Inflammatory macrophage (primary cell): Measurements from ENCODE around the gene KAZN.
"Not testable (repeated sequence)": the region's sequence is repeated elsewhere in the genome, so short reads cannot be mapped to it uniquely, and the experiment has no call there.

Experiments
- DNase-seq, 2 donors: peaks; one replicate each; pipeline ENCODE4 v3.0.0-alpha.2; 2020 to 2022

Gene KAZN

DNA sequence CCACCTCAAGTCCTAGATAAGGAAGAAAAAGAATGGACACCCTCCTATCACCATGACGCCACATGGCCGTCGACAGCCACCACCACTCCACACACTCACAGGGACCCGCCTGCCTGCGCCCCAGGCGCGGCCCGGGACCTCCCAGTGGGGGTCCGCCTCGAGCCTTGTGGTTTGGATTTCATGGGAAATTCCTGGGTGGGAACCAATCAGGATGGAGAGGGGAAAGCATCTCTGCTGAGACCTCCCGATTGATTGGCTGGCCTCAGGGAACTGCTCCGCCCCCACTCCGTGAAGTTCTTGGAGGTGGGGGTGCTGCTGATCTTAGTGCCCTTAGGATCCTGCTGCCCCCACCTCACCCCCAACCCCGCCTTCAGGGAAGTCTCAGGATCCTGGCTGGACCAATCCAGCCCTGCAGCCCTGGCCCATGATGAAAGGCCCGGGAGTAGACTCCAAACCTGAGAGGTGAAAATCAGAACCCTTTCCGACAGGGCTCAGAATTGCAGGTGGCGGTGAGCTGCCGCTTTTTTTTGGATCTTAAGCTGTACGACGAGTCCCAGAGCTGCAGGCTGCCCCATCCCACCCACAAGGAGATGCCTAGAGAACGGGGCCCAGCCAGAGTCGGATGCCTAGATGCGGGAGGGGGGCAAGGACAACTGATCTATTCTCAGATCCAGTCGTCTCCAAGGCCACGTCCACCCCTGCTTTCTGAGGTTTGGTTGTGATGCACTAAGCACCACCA, 526.0 kb downstream of the KAZN start:
- DNase-seq, result no peak

DNA sequence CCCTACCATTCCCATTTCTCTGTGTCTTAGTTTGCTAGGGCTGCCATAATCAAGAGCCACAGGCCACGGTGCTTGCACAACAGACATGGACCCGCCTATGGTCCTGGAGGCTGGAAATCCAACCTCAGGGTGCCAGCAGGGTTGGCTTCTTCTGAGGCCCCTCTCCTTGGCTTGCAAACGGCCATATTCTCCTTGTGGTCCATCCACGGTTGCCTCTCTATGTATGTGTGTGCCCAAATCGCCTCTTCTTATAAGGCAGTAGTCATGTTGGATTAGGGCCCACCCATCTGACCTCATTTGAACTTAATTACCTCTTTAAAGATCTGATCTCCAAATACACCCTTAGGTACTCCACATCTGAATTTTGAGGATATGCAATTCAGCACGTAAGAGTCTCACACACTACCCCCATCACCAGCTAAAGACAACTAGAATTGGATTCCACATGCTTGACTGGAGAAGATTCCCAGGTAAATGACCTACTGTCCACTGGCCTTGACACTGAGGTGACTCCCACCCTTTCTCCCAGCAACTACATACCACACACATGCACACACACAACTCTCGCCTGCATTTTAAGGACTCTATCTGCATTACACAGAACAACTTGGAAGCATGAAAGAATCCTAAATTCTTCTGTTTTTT, 526.7 kb downstream of the KAZN start:
- no peak for DNase-seq

DNA sequence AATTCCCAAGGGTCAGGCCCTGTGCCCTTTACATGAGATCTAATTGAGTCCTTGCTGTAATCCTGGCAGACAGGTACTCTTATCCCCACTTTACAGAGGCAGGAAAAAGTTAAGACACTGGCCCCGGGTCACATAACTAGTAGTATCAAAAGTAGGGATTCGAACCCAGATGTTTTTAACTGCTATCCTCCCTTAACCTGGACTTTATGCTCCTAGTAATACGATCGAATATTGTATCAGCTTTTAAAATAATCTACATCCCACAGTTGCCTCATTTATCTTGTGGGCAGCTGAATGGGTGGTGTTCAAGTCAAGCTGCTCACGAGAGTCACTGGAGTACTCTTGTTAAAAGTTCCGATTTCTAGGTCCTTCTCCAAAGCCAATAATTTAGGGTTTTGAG, 529.6 kb downstream of the KAZN start:
- DNase-seq, result no peak

DNA sequence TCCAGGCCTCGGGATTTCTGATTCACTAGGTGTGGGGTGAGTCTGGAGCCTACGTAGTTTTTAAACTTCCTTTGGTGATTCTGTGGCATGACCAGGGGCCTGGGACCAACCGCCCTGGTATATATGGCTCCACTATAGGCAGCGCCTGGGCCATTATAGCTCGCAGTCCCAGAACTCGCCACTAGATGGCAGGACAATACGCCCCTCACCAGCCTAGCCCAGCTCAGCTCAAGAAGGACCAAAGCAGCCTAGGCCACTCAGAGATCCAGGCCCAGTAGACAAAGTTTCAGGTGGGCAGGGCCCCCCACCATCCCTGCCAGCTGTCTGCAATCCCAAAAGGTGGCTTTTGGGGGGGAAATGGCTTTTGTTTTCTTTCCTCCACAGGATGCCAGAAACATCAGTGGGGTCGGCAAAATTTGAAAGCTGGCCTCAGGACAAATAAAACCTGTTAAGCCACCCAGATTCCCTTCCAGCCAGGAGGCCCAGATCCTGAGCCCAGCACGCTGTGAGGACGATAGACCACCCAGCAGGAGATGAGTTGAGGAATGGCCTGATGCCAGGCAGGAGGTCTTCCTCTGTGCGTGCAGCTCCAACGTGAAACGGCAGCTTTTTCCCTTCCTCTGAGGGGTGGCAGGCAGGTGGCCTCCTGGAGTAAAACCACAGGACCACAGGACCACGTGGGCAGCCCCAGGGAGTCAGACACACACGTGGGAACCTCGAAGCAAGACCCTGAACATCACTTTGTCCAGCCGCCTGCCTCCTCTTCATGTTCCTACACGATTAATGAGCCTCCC, 530.2 kb downstream of the KAZN start:
- DNase-seq, result peak; percentile 83 to 89

DNA sequence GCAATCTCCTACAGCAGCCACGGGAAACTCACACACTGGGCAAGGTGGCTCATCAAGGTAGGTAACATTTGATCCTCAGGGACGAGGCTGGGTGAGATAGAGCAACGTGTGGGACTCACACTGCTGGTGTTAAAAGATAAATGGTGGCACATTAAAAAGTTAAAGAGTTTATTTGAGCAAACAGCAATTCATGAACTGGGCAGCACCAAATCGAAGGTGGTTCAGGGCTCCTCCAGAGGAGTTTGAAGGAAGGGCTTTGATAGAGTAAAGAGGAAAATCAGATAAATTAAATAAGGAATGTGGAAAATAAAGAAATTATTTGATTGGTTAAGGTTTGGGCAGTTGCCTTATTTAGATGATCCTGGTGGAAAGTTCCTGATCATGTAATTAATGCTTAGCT, 531.5 kb downstream of the KAZN start:
- no peak for DNase-seq

DNA sequence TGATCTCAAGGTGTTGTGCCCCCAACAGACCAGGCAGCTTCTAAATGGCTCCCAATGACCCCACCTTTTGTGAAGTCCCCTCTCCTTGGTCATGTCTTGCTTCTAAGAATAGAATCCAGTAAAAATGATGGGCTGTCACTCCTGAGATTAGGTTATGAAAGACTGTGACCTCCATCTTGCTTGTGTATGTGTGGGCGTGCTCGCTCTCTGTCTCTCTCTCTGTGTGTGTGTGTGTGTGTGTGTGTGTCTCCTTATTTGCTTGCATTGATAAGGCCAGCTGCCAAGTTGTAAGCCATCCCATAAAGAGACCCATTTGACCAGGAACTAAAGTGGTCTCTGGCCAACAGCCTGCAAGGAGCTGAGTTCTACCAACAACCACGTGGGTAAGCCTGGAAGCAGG, 532.1 kb downstream of the KAZN start:
- DNase-seq, result no peak

DNA sequence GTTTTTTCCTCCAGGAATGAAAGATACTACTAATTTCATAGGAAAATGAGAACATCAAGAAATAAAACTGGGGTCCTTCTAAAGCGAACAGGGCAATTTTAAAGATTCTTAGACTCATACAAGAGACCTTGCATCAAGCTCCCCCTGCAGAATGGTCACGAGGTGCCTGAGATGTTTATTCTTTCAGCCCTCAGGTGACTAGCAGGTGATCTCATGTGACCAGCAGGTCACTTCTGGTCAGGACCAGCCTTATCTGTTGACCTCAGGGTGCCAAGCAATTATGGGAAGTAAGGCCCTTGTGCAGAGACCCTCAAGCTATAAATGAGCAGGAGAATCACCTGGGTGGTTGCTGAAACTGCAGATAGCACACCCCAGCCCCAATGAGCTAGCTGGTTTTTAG, 534.5 kb downstream of the KAZN start:
- no peak for DNase-seq

DNA sequence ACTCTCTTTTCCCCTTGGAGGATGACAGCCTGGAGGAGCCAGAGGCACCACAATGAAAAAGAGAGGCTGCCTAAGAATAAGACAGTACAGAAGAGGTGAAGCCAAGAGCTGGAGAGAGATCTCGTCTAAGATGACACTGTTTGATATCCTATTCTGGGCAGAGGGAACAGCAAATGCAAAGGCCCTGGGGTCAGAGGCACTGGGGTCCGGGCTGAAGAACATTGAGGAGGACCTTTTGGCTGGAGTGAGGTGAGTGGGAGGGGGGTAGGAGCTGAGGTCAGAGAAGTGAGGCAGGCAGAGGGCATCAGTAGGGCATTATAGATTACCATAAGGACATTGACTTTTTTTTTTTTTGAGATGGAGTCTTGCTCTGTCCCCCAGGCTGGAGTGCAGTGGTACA, 535.8 kb downstream of the KAZN start:
- DNase-seq, result no peak

DNA sequence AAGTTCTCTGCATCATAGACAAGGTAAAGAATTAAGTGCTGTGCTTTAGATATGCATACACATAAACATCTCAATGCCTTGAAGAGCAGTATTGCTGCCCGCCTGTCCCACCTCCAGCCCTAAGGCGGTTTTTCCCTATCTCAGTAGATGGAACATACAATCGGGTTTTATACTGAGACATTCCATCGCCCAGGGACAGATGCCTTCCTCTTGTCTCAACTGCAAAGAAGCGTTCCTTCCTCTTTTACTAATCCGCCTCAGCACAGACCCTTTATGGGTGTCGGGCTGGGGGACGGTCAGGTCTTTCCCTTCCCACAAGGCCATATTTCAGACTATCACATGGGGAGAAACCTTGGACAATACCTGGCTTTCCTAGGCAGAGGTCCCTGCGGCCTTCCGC, 537.1 kb downstream of the KAZN start:
- not testable (repeated sequence) for DNase-seq

DNA sequence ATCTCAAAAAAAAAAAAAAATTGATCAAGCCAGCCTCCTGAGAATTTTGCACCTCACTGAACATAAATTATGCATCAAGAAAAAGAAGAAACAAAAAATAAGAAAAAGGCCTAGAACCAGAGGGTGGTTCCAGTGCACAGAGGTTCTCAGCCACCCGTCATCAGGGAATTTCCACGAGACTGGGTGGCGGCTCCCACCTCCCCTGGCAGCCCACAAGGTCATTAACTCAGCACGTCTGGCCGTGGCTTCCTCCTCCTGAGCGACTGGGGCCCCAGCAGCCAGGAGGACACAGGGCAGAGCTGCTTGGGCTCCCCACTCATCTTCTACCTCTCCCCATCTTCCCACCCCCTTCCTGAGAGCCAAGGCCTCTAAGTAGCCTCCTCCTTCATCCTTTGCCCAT, 539.3 kb downstream of the KAZN start:
- peak; percentile 43 to 82 for DNase-seq

DNA sequence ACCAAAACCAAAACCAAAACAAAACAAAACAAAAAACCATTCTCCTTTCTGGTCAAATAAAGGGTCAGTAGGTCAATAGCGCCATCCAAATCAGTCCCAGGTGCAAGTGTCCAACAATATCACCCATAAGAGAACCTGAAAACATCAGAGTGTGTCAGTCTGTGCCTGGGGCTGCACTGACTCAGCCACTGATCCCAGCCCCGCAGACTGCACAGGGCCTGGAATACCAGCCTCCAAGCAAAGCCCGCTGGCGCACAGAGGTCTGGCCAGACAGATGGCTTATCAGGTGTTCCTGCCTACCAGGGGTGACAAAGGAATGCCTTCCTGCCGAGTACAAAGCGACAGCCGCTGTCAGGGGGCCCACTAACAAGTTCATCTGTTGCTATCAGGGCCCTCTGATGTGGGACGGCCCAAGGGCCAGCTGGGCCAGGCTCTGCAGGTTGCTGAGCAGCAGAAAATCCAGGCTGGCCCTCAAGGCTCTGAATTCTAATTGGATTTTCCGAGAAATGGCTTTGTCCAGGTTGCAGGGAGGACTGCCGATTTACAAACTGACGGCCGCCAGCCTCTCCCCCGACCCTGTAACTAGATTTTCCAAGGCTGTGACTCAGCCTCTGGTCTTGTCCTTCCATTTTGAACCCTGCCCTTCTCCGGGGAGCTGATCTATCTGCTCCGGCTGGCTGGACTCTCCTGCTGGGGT, 541.3 kb downstream of the KAZN start:
- DNase-seq, result no peak

DNA sequence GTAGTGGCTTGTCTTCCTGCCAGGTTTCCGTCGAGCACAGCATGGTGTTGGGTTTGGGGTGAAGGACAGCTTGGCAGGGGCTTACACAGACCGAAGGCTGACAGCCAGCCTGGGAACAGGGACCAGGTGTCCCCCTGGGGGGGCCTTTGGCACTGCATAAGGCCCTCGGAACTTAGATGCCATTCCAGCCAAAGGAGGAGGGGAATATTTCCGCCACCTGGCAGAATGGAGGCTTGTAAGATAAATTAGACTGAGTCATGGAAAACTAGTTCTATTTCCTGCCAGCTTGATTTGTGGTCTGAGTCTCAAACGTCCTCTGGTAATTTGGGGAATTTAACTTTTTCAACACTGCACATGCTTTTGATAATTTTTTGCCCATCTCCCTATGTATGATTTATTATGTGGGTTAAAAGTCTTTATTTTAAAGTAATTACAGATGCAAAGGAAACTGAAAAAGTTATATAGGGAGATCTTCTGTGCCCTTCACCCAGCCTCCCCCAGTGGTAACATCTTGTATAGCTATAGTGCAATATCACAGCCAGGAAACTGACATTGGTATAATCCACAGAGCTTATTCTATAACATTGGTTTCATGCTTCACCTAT, 543.6 kb downstream of the KAZN start:
- DNase-seq, result no peak

DNA sequence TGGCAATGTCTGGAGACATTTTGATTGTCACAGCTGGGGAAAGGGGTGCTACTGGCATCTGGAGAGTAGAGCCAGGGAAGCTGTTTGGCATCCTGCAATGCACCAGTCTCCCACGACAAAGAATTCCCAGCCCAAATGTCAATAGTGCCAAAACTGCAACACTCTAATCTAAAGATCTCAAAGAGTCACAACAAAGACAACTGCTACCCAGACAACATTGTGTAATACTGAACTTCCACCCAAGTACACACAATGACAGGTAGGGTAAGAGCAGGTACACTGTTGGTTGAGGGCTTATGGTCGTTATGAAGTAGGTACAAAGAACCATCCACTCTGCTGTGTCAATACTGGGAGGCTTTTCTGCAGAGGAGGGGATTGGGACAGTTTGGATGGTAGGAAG, 546.8 kb downstream of the KAZN start:
- no peak for DNase-seq

DNA sequence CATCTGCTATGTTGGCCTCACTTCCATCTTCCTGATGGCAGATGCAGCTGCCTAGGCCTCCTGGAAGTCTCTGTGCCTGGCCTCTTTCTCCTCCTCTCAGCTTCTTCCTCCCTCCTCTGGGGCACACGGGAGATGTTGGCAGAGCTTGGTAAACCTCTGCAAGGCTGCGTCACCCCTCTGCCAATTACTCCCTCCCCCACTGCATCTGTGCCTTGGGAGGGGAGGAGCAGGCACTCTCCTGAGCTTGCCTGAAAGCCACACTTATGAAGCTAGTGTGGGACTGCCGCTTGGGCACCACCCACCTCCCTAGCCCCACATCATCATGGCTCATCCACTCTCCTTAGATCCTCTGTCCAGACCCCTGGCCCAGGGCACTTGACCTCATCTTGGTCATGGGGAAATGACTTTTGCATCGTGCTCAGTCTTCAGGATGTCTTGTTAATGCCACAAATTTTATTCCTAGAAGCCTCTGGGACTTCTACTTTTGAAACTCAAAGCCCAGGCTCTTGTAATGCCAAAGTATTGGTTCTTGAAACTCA, 547.7 kb downstream of the KAZN start:
- DNase-seq, result peak in 1 of 2 donors; percentile 10

DNA sequence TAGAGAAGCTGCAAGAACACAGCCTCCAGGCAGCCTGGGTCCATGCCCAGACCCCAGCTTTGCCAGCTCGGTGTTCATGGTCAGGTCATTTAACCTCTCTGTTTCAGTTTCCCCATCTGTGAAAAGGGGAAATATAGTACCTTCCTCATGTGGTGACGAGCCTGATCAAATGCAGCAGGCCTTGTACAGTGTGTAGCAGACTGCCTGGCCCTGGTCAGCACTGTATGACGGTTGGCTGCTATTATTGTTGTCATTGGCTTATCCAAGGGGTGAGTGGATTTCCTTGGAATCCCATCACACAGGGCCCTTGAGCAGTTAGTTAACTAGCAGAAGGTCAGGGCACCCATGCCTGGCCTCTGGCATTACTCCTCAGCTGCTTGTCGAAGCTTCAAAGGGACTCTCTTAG, 548.5 kb downstream of the KAZN start:
- peak; percentile 28 to 50 for DNase-seq

DNA sequence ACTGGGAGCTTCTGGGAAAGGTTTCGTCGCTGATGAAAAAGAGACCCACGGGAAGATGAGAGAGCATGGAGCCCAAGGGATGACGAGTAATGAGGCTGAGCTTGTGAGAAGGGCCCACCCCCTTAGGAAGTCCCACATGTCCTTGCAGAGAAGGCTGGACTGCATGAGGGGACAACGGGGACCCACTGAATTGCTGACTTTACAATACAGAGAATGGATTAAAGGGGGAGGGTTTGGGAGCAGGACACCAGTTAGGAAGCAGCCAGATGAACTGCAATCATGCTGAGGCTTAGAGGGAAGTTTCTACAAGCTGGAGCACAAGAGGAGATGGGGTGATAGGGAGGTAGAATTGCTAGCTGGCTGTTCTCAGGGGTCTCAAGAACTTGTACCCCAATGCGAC, 549.5 kb downstream of the KAZN start:
- DNase-seq, result no peak

DNA sequence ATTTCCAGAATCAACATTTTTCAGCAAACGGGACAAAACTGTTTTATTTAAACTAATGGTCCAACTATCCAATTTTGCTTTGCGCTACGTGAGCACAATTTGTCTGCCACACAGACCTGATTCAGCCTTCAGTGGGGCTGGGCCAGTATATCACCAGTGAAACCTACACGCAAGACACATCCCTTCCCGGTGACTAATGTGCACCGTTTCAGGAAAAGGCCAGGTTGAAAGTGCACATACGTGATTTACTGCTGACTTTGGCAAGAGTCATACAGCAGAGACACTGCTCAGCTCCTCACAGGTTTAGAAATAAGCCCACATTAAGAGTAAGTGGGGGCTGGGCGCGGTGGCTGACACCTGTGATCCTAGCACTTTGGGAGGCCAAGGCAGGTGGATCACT, 550.0 kb downstream of the KAZN start:
- no peak for DNase-seq

DNA sequence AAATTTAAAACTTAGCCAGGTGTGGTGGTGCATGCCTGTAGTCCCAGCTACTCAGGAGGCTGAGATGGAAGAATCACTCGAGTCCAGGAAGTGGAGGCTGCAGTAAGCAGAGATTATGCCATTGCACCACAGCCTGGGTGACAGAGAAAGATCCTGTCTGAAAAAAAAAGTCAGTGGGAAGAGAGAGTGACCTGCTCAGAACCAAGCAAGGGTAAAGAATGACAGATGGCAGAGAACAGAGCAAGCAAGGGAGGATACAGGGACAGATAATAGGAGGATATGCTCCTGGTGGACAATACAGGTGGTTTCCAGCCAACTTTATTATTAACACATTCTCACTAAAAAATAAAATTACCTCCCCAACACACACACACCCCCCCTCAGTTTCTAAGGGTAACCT, 550.5 kb downstream of the KAZN start:
- DNase-seq, result peak in 1 of 2 donors; percentile 37

DNA sequence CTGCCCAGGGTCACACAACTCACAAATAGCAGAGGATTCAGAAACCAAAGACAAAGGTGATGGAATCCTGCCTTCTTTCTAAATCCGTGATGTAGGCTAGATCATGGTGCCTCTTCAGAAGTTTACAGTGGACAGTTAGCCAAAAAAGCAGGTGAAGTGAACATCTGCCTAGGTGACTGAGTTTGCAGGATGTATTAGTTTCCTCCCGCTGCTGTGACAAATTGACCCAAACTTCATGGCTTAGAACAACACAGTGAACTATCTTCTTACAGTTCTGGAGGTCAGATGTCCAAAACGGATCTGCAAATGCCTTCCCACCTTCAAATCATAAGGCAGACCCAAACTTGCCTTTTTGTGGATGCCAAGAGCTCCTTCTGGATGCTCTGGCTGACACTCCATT, 551.9 kb downstream of the KAZN start:
- DNase-seq, result no peak

DNA sequence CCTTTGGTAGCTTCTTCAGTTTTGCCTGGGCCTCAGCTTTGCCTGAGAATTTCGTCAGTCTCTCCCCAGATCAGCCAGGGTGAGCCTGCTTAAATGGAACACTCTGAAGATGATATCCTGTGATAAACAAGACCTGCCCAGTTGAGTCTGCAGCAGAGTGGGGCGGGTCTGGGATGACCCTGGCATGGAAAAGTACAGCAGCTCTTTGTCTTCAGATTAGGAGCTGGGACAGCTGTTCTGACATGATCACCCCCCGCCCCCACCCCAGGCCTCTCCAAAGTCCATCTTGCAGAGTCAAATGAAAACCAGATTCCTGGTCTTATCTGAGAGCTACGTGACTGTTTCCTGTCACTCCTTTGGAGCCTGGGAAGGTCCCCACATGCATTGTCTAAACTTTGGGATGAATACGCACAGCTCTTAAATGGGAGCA, 552.9 kb downstream of the KAZN start:
- DNase-seq, result no peak

DNA sequence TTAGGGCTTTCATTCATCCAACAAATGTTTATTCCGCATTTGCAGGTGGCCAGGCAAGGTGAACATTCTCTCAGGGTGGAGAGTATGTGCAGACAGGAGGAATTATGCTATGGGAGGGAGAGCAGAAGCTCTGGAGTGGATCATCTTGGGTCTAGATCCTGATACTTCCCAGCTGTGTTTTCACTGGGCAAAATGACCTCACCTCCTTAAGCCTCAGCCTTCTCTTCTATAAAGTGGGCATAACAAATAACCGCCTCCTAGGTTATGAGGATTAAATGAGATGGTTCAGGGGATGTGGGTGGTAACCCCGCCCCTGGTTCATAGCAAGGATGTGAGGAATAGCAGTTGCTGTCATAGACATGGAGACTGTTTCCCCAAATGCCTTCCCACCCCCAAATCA, 553.4 kb downstream of the KAZN start:
- peak in 1 of 2 donors; percentile 14 for DNase-seq
